Measurements from ENCODE around the gene SDCCAG8.

SDCCAG8 gene

GRCh38 chr1:243428617-243429342 lies 172.9 kb downstream of the SDCCAG8 start:
- DNase-seq: no peak

GRCh38 chr1:243431591-243431990 lies 175.8 kb downstream of the SDCCAG8 start:
- DNase-seq: no peak

- DNase-seq: no peak
Observed at GRCh38 chr1:243432136-243432535, 176.3 kb downstream of the SDCCAG8 start.

- no peak for DNase-seq
Observed at GRCh38 chr1:243433737-243434370, 178.0 kb downstream of the SDCCAG8 start.

- no peak for DNase-seq
Observed at GRCh38 chr1:243434594-243434993, 178.8 kb downstream of the SDCCAG8 start.

GRCh38 chr1:243435836-243436235 lies 180.0 kb downstream of the SDCCAG8 start:
- no peak for DNase-seq

- no peak for DNase-seq
Observed at GRCh38 chr1:243438146-243438545, 182.3 kb downstream of the SDCCAG8 start.

GRCh38 chr1:243438815-243439214 lies 183.0 kb downstream of the SDCCAG8 start:
- DNase-seq: no peak

- DNase-seq: no peak
Observed at GRCh38 chr1:243440406-243440805, 184.6 kb downstream of the SDCCAG8 start.

- no peak for DNase-seq
Observed at GRCh38 chr1:243441601-243442000, 185.8 kb downstream of the SDCCAG8 start.

- no peak for DNase-seq
Observed at GRCh38 chr1:243443557-243443956, 187.7 kb downstream of the SDCCAG8 start.

- DNase-seq: no peak
Observed at GRCh38 chr1:243447347-243447746, 191.5 kb downstream of the SDCCAG8 start.

GRCh38 chr1:243447844-243448243 lies 192.0 kb downstream of the SDCCAG8 start:
- no peak for DNase-seq

GRCh38 chr1:243449373-243449772 lies 193.5 kb downstream of the SDCCAG8 start:
- DNase-seq: no peak

GRCh38 chr1:243452092-243452491 lies 196.3 kb downstream of the SDCCAG8 start:
- no peak for DNase-seq

- DNase-seq: no peak
Observed at GRCh38 chr1:243454328-243454997, 198.6 kb downstream of the SDCCAG8 start.

GRCh38 chr1:243455760-243456651 lies 200.2 kb downstream of the SDCCAG8 start:
- no peak for DNase-seq

- DNase-seq: no peak
Observed at GRCh38 chr1:243457363-243457982, 201.6 kb downstream of the SDCCAG8 start.

- DNase-seq: no peak
Observed at GRCh38 chr1:243459059-243459458, 203.2 kb downstream of the SDCCAG8 start.

GRCh38 chr1:243461700-243462099 lies 205.9 kb downstream of the SDCCAG8 start:
- no peak for DNase-seq

- no peak for DNase-seq
Observed at GRCh38 chr1:243462929-243463697, 207.3 kb downstream of the SDCCAG8 start.

- no peak for DNase-seq
Observed at GRCh38 chr1:243465081-243465480, 209.2 kb downstream of the SDCCAG8 start.

Data from NK-92 treated with Interleukin-12 subunit alpha and Interleukin-12 subunit beta, amount 100 ng/mL, for 24 hours (cell line).